SK-N-MC (cell line): ENCODE measurements around the gene HLX.

ENCODE experiments used
- DNase-seq: peaks from one replicate; pipeline ENCODE4 v3.0.0-alpha.2; 2011; ENCODE audit warnings: low read depth, low spot score
- H3K27ac ChIP-seq: fragments of 200-600 bp; sonication (generic); 2 replicates; pipeline ENCODE4 v1.5.1; 2016; ENCODE audit warnings: mixed run types
- H3K36me3 ChIP-seq: fragments of 200-600 bp; sonication (generic); 2 replicates; pipeline ENCODE4 v1.6.1; 2017; ENCODE audit warnings: antibody characterized with exemption, low read length, mixed read lengths; ENCODE audit not compliant: insufficient read depth
- H3K4me3 ChIP-seq: fragments of 200-600 bp; sonication (generic); 2 replicates; pipeline ENCODE4 v1.5.1; 2016
- H3K9ac ChIP-seq: fragments of 200-600 bp; sonication (generic); 2 replicates; pipeline ENCODE4 v1.8.0; 2017; ENCODE audit warnings: mixed run types, mixed read lengths; ENCODE audit not compliant: insufficient read length
- H3K9me3 ChIP-seq: fragments of 200-600 bp; sonication (generic); 2 replicates; pipeline ENCODE4 v1.6.1; 2017; ENCODE audit warnings: low read depth, mild to moderate bottlenecking, antibody characterized with exemption, low read length, moderate library complexity, mixed read lengths
- EZH2 ChIP-seq: fragments of 200-600 bp; sonication (generic); IDR thresholded peaks from one replicate; pipeline ENCODE4 v1.6.1; 2017; ENCODE audit warnings: antibody characterized with exemption
- FOXP2 ChIP-seq: optimal IDR thresholded peaks from 2 replicates; pipeline ENCODE3; 2011; ENCODE audit warnings: mild to moderate bottlenecking, moderate library complexity; ENCODE audit not compliant: insufficient read depth; ENCODE audit errors: extremely low read length, control extremely low read depth
- POLR2AphosphoS5 ChIP-seq: IDR thresholded peaks from 2 replicates; pipeline ENCODE4 v1.6.1; 2012; ENCODE audit warnings: mild to moderate bottlenecking, low read depth, low read length, borderline replicate concordance

The HLX gene

GRCh38 chr1:220886470-220887201, 7.4 kb downstream of the HLX start:
- no peak for DNase-seq
- no peak overlapping the region for H3K4me3 ChIP-seq
- TF ChIP-seq POLR2AphosphoS5 = no peak
- H3K9ac ChIP-seq = no peak overlapping the region
- no peaks in the 10 kb centered on the region for H3K36me3 ChIP-seq
- no peaks in the 10 kb centered on the region for H3K9me3 ChIP-seq
- no peak overlapping the region for H3K27ac ChIP-seq

DNA sequence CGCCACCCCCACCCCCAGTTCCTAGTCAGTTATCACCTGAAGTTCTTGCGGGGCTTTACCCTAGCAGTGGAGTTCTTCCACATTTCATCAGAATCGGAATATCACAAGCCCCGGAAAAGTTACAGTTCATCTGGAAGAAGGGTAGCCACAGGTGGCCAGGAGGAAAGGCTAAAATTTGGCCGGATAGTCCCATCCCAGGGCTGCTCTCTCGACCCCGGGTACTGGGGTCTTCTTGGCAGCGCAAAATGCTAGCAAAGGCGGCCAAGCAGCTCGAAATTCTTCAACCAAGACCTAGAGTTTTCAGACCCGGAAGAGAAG, 7.9 kb downstream of the HLX start:
- no peak for TF ChIP-seq POLR2AphosphoS5
- TF ChIP-seq FOXP2 = no peak
- no peak for TF ChIP-seq EZH2
- H3K4me3 ChIP-seq = no peak overlapping the region
- H3K9me3 ChIP-seq = no peaks in the 10 kb centered on the region
- H3K9ac ChIP-seq = no peak overlapping the region
- no peak overlapping the region for H3K27ac ChIP-seq
- no peak for DNase-seq
- H3K36me3 ChIP-seq = no peaks in the 10 kb centered on the region

DNA sequence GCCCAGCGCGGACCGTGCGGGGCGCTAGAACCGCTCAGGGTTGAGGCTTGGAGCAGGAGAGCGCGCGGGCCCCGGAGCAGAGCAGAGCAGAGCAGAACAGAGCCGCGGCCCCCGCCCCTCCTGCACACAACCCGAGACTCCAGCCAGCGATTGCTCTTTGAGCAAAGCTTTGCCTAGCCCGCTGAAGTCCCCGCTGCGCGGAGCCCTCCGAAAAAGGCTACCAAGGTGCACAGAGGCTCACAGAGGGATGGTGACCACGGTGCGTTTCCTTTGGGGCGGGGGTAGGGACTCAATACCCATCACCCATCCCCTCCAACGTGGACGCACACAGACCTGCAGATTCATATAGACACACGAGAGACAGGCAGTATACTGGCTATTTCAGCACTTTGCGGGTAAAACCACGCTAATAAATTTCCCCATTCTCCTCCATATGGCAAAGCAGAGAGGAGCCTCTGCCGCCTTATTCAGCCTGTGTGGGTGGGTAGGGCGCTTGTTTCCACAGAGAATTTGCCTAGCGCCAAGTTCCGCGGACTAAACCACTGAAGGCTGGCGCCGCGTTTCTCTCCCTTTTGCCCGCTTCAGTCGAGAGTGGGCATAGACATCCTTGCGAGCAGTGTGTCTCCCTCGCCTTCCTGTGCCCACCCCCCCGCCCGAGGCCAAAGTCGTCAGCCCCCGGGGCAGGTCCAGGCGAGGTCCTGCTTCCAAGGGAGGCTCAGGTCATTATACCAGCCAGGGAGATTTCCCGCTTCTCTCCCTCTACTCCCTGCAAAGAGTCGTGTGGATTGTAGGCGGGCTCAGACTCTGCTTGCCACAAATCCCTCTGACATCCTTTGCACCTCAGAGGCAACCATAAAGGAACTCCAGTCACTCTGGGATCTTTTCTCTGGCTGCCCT, 8.5 kb downstream of the HLX start:
- no peak for DNase-seq
- Histone ChIP-seq H3K9ac (no peak overlapping the region), H3K9me3 (no peaks in the 10 kb centered on the region), H3K27ac (no peak overlapping the region), H3K4me3 (no peak overlapping the region), H3K36me3 (no peaks in the 10 kb centered on the region)
- TF ChIP-seq EZH2 (peak; percentile 87), POLR2AphosphoS5 (no peak)

DNA sequence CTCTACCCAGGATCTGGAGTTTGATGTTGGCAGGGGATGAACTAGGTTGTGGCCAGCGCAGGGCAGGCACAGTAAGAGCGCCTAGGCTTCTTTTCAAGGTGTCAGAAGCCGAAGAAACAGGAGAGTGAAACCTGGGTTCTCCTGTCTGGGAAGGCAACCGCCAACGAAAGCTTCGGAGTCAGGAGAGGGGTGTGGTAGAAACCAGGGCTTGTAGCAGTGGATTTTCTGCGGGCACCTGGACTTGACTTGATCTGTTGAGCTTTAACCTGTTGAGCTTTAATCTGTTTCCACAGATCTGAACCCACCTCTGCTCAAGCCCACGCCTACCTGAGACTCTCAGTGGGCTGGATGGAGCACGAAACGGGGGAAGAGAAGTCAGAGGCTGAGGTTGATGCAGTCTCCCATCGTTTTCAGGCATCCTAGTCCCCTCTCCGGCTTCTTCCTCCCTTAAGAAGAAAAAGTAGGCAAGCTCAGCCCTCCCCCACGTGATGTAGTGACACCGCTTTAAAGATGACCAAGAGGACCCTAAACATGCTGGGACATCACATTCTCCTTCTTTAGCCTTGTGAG, 9.3 kb downstream of the HLX start:
- DNase-seq = no peak
- Histone ChIP-seq H3K9ac (no peak overlapping the region), H3K4me3 (no peak overlapping the region), H3K27ac (no peak overlapping the region), H3K36me3 (no peaks in the 10 kb centered on the region), H3K9me3 (no peaks in the 10 kb centered on the region)
- TF ChIP-seq FOXP2 = no peak
- no peak for TF ChIP-seq POLR2AphosphoS5

DNA sequence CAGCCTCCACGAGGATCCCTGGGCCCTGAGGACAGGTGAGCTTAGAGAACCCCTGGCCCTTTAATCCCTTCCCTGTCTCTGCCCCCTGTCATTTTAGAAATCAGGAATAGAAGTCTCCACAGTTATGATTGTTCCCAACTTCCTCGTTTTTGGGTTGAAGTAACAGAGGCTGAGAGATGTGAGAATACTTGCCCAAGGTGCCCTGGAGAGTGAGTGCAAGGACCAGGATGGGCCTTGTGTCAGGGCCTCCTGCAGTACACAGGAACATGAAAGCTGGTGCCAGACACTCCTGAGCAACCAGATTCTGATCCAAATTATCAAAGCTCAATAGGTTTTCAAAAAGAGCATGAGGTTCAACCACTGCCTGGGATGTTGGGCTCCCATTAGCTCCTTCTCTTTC, 10.1 kb downstream of the HLX start:
- DNase-seq = no peak
- H3K4me3 ChIP-seq = no peak overlapping the region

DNA sequence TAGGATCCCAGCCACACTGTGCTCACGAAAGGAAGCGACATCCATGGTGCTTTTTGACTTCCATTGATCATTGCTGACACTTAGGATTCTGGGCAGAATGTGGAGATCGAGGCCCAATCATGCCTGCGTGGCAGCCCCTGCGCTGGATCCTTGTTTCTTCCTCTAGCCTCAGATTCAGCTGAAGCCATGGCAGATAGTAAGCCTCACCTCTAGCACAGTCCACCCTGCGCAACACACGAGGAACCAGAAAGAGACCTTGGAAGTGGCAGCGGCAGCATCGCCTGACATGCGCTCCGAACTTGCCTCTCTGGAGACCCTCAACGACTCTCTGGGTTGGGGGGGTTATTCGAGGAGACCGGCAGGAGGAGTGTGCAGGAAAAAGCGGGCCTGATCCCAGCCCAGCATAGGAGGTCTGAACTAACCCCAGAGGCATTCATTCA, 10.6 kb downstream of the HLX start:
- TF ChIP-seq POLR2AphosphoS5 (no peak), EZH2 (no peak), FOXP2 (no peak)
- Histone ChIP-seq H3K9me3 (no peaks in the 10 kb centered on the region), H3K9ac (no peak overlapping the region), H3K4me3 (no peak overlapping the region), H3K36me3 (no peaks in the 10 kb centered on the region), H3K27ac (no peak overlapping the region)
- DNase-seq = no peak

More for the DNA sequence above, 10.1 kb downstream of the HLX start:
- no peaks in the 10 kb centered on the region for H3K36me3 ChIP-seq
- TF ChIP-seq EZH2 (no peak), FOXP2 (no peak), POLR2AphosphoS5 (no peak)
- H3K9me3 ChIP-seq = no peaks in the 10 kb centered on the region
- no peak overlapping the region for H3K9ac ChIP-seq
- H3K27ac ChIP-seq = no peak overlapping the region

DNA sequence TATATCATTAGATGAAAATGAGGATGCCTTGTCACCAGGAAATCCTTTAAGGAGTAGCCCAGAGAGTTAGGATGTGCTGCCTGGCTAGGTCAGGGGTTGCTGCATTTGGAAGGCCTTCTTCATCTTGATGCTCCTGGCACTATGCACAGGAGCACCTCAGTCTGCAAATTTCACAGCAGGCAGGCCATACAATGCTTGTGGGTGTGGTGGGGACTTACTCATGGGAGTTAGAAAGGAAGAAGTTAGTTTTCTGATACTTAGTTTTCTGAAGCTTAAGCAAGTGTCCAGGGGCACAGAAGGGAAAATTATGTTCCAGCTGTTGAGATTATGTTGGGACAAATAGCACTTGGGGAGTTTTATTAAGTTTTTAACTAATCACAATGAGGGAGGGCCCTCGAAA, 11.4 kb downstream of the HLX start:
- H3K9ac ChIP-seq = no peak overlapping the region
- no peak for DNase-seq
- no peaks in the 10 kb centered on the region for H3K9me3 ChIP-seq
- no peak for TF ChIP-seq FOXP2
- no peak for TF ChIP-seq POLR2AphosphoS5
- H3K27ac ChIP-seq = no peak overlapping the region
- H3K36me3 ChIP-seq = no peaks in the 10 kb centered on the region
- no peak overlapping the region for H3K4me3 ChIP-seq

DNA sequence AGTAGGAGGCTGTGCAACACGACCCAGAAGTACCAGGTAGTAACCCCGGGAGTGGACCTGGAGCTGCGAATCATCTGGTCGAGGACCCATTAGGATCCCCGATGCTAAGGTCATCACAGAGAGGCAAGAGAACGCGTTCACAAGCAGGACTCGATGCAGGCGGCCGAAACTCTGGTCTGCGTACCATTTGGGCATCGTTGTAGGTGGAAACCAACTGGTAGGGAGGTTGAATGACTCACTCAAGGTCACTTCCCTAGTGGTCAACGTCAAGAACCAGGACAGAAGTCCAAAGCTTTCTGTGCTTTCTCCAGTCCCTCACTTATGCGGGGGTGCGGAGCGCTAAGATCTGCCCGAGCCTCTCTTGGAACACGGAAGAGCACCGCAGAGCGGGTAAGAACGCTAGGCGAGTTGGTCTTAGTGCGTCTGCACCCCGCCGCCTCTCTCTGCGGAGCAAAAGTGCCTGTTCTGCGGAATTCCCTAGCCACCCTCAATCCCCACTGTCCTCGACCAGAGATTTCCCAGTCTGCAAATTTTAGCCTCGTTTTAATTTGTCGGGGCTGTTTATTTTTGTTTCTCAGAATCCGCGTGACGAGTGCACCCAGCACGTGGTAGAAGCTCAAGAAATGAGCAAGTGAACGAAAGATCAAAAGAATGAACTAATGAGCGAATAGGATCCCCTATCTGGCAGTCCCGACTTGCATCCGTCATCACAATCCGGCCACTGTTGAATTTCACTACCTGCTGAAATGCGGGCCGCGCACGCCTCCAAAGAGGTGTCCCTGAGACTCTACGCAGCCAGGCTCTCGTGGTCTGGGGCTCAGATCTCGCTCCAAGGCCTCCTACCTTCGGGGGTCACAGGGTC, 12.2 kb downstream of the HLX start:
- DNase-seq = no peak
- Histone ChIP-seq H3K36me3 (no peaks in the 10 kb centered on the region), H3K9ac (no peak overlapping the region), H3K4me3 (no peak overlapping the region), H3K9me3 (no peaks in the 10 kb centered on the region), H3K27ac (no peak overlapping the region)
- TF ChIP-seq EZH2 = no peak
- TF ChIP-seq POLR2AphosphoS5 = no peak
- no peak for TF ChIP-seq FOXP2
